GM21786 (cell line): ENCODE results near the gene UBXN2A.
"Not testable (repeated sequence)": the region's sequence is repeated elsewhere in the genome, so short reads cannot be mapped to it uniquely, and the experiment has no call there.

Source experiments
- ATAC-seq: cut with Tn5 transposase; IDR thresholded peaks from one replicate; pipeline ENCODE4 v1.9.1; 2021; ENCODE audit not compliant: unreplicated experiment

UBXN2A gene

GRCh38 chr2:24043133-24043532, 102.9 kb downstream of the UBXN2A start:
- ATAC-seq = not testable (repeated sequence)

DNA sequence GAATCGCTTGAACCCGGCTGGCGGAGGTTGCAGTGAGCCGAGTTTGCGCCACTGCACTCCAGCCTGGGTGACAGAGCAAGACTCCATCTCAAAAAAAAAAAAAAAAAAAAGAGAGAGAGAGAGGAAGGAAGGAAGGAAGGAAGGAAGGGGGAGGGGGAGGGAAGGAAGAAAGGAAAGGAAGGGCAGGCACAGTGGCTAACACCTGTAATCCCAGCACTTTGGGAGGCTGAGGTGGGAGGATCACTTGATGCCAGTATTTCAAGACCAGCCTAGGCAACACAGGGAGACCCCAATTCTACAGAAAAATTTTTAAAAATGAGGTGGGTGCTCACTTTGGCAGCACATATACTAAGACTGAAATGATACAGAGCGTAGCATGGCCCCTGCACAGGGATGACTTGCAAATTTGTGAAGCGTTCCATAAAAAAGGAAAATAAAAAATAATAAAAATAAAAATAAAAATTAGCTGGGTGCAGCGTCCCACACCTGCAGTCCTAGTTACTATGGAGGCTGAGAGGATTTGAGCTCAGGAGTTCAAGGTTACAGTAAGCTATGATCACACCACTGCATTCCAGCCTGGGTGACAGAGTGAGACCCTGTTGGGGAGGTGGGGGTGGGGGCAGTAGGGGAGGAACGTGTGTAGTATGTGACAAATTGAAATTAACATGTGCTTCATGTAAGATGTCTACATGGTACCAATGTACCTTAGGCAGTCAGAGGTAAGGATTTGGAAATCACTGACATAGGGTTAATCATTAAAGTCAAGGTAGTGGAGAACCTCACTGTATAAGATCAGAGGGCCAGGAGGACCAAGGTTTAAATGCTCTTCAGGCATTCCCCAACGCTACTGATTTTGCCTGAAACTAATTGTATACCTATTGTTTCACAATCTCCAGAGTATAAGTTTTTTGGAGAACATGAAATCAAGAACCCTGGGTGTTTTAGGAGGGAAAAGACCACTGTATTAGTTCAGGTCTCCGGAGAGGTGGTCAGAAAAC, 105.5 kb downstream of the UBXN2A start:
- no peak for ATAC-seq

DNA sequence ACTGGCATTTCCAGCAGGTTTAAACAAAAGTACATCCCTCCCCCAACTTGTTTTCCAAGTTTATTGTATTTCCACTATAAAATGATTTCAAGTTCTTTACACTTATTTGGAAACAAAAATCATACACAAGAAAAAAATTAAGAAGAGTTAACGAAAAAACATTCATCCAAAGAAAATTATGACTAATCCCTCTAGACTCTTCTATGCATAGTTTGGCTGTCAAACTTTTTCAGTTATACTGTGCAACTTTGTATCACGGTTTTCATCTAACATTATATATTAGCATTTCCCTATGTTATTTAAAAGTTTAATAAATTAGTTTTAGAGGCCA, 106.3 kb downstream of the UBXN2A start:
- no peak for ATAC-seq

DNA sequence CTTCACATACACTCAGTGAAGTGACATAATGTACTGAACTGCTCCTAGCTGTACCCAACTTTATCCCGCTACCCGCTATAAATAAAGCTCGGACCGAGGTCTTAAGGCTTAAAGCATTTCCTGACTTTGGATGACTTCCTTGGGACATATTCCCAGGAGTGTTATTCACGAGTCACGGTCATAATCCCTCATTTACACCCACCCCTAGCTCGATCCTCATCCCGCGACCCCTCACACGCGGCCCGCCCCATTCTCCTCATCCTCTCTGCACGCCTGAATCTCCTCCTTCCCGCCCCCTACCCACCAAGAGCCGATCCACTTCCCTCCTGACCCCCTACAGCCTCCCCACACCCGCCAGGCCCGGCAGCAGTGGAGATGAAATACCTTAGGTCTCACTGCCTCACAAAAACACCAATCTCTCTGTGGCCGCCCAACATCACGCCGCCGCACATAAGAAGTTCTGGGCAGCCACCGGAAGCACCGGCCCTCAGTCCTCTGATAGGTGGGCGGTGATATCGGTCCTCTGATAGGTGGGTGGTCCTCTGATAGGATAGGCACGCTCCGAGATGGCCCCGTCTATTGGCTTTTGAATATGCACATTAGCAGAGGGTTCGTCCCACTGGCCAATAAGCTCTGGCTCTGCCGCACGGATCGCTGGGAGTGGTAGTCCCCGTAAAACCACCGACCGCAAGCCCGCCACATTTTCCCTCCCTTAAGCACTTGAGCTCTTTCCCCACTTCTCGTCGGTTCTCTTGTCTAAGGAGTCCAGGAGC, 106.9 kb downstream of the UBXN2A start, which contains the start of gene WDCP:
TSS of gene WDCP (minus strand) at position 462 of the 773 bp plus-strand sequence. CDS start 7,897 bp downstream, outside the sequence.
- ATAC-seq = peak; percentile 100

GRCh38 chr2:24047703-24048033, 107.4 kb downstream of the UBXN2A start:
- no peak for ATAC-seq

- no peak for ATAC-seq
Observed at GRCh38 chr2:24048769-24049484, 108.7 kb downstream of the UBXN2A start.

DNA sequence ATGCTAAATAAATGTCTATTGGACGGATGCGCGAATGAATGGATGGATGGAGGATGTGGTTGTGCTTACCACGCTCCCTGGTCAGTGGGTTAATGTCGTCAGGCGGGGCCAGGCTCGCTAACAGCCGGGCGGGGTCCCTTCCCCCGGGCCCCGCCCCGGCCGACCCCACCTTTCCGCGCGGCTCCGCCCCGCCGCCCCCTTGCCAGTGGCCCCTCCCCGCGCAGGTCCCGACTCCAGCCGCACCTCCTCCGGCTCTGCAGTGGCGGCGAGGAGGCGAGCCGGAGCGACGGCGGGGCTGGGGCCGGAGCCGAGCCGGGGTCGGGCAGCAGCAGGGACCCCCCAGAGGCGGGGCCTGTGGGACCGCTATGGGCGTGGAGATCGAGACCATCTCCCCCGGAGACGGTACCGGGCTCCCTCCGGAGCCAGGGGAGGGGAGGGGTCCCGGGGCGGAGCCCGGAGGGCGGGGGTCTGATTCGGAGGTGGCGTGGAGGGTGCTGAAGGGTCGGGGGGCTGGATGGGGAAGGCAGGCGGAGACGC, 109.3 kb downstream of the UBXN2A start, which contains the start of gene FKBP1B:
TSS of gene FKBP1B (plus strand) at position 257 of the 537 bp plus-strand sequence. CDS start at position 366, 109 bp downstream.
- ATAC-seq = no peak

DNA sequence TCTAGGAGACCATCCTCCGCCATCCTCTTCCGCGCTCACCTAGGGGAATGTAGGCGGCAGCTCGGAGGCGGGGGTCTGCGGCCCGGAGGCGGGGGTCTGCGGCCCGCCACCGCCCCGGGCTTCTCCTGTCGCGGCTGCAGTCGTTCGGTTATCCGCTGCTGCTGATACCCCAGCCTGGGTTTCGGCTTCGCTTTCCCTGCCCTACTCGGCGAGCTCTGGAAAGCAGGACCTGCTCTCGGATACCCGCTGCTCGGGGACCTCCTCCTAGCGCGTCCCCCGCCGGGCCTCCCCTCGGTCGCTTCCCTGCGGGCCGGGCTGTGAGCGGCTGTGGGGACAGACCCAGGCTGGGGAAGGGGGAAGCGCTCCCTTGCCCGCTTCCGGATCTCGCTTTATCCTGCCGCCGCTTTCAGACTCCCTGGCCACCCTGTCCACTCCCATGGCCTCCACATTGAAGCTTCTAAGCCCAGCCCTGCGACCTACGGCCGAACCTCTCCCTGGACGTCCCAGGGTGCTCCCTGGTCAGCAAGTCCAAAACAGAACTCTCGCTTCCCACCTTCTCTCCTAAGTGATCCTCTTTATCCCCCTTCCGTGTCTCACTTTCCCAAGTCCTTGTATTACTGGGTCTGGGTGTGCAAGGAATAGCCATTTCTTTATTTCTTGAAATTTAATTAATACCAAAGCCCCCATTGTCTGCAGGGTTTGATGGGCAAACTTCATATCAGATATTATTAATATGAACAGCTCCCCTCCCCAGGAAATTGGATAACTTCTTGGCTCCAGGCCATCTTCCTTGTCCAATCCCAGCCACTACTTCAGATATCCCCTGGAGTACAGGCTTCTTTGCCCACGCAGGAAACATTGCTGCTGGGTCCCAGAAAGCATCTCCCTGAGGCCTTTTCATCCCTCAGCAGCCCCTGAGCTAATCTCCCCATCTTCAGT, 110.0 kb downstream of the UBXN2A start:
- no peak for ATAC-seq

DNA sequence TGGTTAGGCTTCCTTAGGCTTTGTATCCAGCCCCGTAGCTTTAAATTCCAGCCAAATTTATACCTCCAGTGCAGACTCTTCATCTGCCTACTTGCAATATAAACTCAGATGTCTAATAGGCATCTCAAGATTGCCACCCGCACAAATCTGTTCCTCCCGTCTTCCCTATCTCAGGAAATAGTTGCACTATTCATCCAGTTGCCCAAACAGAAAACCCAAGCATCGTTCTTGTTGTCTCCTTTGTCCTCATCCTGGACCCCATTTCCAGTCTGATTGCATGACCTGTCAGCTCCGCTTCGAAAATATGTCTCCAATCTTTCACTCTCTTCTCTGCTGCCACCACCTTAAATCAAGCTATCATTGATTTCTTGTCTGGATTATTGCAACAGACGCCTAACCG, 111.6 kb downstream of the UBXN2A start:
- ATAC-seq = no peak

- no peak for ATAC-seq
Observed at GRCh38 chr2:24052951-24053350, 112.7 kb downstream of the UBXN2A start.
